Lung (tissue), 12 donors: ENCODE results near the gene TMEM196. TPM values are rescaled to one million over a fixed set of nuclear protein-coding genes. Genes with fewer than 3 reads are reported as not detected.

Source experiments
- ATAC-seq: fragments of 200-7000 bp; cut with Tn5 transposase; one replicate; pipeline ENCODE4 v1.9.1; 2020; ENCODE audit warnings: moderate number of reproducible peaks; ENCODE audit not compliant: insufficient read depth, low FRiP score
- DNase-seq, 3 donors: peaks; one replicate each; pipeline ENCODE4 v3.0.0-alpha.2; 2013 to 2017
- H3K27ac ChIP-seq, 2 donors: one replicate each; pipeline ENCODE4 v1.5.1; 2013; ENCODE audit warnings: mild to moderate bottlenecking in 2 of 2, moderate library complexity in 2 of 2, control low read depth in 1 of 2, inconsistent platforms in 1 of 2, low read depth in 1 of 2, low read length in 1 of 2
- H3K27me3 ChIP-seq, 3 donors: one replicate each; pipeline ENCODE4 v1.5.1; 2013; ENCODE audit warnings: low read length in 2 of 3; ENCODE audit not compliant: control insufficient read depth in 3 of 3, insufficient read depth in 3 of 3
- H3K36me3 ChIP-seq, 4 donors: one replicate each; pipeline ENCODE4 v1.5.1; 2013; ENCODE audit warnings: low read length in 4 of 4, mild to moderate bottlenecking in 1 of 4, moderate library complexity in 1 of 4; ENCODE audit not compliant: control insufficient read depth in 4 of 4, insufficient read depth in 4 of 4
- H3K4me1 ChIP-seq, 5 donors: one replicate each; pipeline ENCODE4 v1.5.1; 2013; ENCODE audit warnings: low read length in 5 of 5, mild to moderate bottlenecking in 2 of 5, moderate library complexity in 1 of 5; ENCODE audit not compliant: control insufficient read depth in 5 of 5, insufficient read depth in 5 of 5
- H3K4me3 ChIP-seq: one replicate; pipeline ENCODE4 v1.5.1; 2013; ENCODE audit warnings: mild to moderate bottlenecking, control low read depth, moderate library complexity
- H3K9ac ChIP-seq, 2 donors: one replicate each; pipeline ENCODE4 v1.5.1; 2013; ENCODE audit warnings: low read length in 2 of 2, control low read depth in 1 of 2; ENCODE audit not compliant: insufficient read depth in 1 of 2
- H3K9me3 ChIP-seq, 4 donors: one replicate each; pipeline ENCODE4 v1.5.1; 2013; ENCODE audit warnings: low read length in 3 of 4, mild to moderate bottlenecking in 1 of 4, moderate library complexity in 1 of 4; ENCODE audit not compliant: control insufficient read depth in 4 of 4, insufficient read depth in 3 of 4
- CTCF ChIP-seq: IDR thresholded peaks from 2 replicates; pipeline ENCODE4 v1.5.1; 2012; ENCODE audit warnings: mild to moderate bottlenecking; ENCODE audit errors: control extremely low read depth, extremely low read depth
- WGBS, 2 donors: extraction: QIAGEN DNeasy Blood & Tissue Kit; methylation state at CpG; one replicate each; pipeline ENCODE4 v1.1.7; 2013; 5-methylcytosine and 5-hydroxymethylcytosine counted together
- polyA plus RNA-seq, 2 donors: library from polyadenylated mRNA; stranded (reverse); fragments of 200-250 nt; gene quantifications; one replicate each; pipeline ENCODE4 v1.2.1, GENCODE V29; 2013
- total RNA-seq, 2 donors: library from RNA; depleted of rRNA in 1 of 2; stranded (reverse); fragments of >200 nt in 1 of 2; gene quantifications; one replicate each; pipeline ENCODE4 v1.2.1, GENCODE V29; 2014 to 2021
- donor health status: control.
- donor health status: control.
- donor health status: Bipolar disorder and iron deficiency.
- donor health status: healthy.
- donor health status: DM: yes; HTN: yes; CAD: no.

The TMEM196 gene
- total and polyA plus RNA-seq, 4 donors, result 0.06 TPM; not detected in 3

- ATAC-seq (no peak), DNase-seq (no peak)
- Histone ChIP-seq H3K4me3 (no peak overlapping the region), H3K27ac (no peak overlapping the region), H3K27me3 (peaks cover 0 to 12% (median 8%) of the 10 kb centered on the region in 3 donors), H3K4me1 (peaks cover 0 to 6% (median 0%) of the 10 kb centered on the region in 5 donors), H3K9me3 (no peaks in the 10 kb centered on the region), H3K36me3 (no peaks in the 10 kb centered on the region), H3K9ac (no peak overlapping the region)
- WGBS, 2 donors, result 72 to 77% methylated on average over 4 of the region's 4 CpGs
- no peak for TF ChIP-seq CTCF
Measured at GRCh38 chr7:19776981-19777380, 3.6 kb upstream of the TMEM196 start.

GRCh38 chr7:19775578-19775977, 2.2 kb upstream of the TMEM196 start:
- Histone ChIP-seq H3K27me3 (peaks cover 0 to 17% (median 12%) of the 10 kb centered on the region in 3 donors), H3K27ac (no peak overlapping the region), H3K4me3 (no peak overlapping the region), H3K9me3 (no peaks in the 10 kb centered on the region), H3K36me3 (no peaks in the 10 kb centered on the region), H3K4me1 (peaks cover 0 to 6% (median 0%) of the 10 kb centered on the region in 5 donors), H3K9ac (no peak overlapping the region)
- no peak for DNase-seq
- no peak for TF ChIP-seq CTCF
- ATAC-seq, result no peak
- 72 to 78% methylated on average over 1 of the region's 1 CpG for whole genome bisulfite sequencing, 2 donors

- Histone ChIP-seq H3K9me3 (no peaks in the 10 kb centered on the region), H3K4me1 (peaks cover 0 to 6% (median 0%) of the 10 kb centered on the region in 5 donors), H3K4me3 (no peak overlapping the region), H3K27me3 (peaks cover 0 to 17% (median 12%) of the 10 kb centered on the region in 3 donors), H3K9ac (no peak overlapping the region), H3K36me3 (no peaks in the 10 kb centered on the region), H3K27ac (no peak overlapping the region)
- 5 to 6% methylated on average over 17 of the region's 17 CpGs for WGBS, 2 donors
- ATAC-seq, result no peak
- DNase-seq, result no peak
- no peak for TF ChIP-seq CTCF
Measured at GRCh38 chr7:19772306-19772705, 1.1 kb downstream of the TMEM196 start.

- WGBS, 2 donors, result 79 to 84% methylated on average over 3 of the region's 3 CpGs
Measured at GRCh38 chr7:19762631-19763030, 10.8 kb downstream of the TMEM196 start.

More at GRCh38 chr7:19762631-19763030, 10.8 kb downstream of the TMEM196 start:
- no peak for TF ChIP-seq CTCF
- DNase-seq, result no peak
- H3K36me3 ChIP-seq, result no peaks in the 10 kb centered on the region
- ATAC-seq, result no peak
- H3K27me3 ChIP-seq, result no peaks in the 10 kb centered on the region
- no peak overlapping the region for H3K4me3 ChIP-seq
- no peak overlapping the region for H3K9ac ChIP-seq
- H3K27ac ChIP-seq, result no peak overlapping the region
- no peaks in the 10 kb centered on the region for H3K4me1 ChIP-seq
- H3K9me3 ChIP-seq, result peaks cover 0 to 3% (median 0%) of the 10 kb centered on the region in 4 donors
